T47D (cell line): ENCODE data around the gene KLF3.
A peak's percentile ranks its signal among the peaks of the same experiment; 100 is the strongest.

Experiments
- DNase-seq, 2 experiments: peaks; one replicate each; pipeline versions ENCODE4 v3.0.0 to v3.0.0-alpha.2; 2011 to 2012; ENCODE audit warnings: low read depth in 1 of 2, low spot score in 1 of 2
- JUND ChIP-seq: IDR thresholded peaks from 2 replicates; pipeline ENCODE4 v1.6.1; 2012; ENCODE audit warnings: low read depth
- in situ Hi-C: cut with HindIII; loops from 2 replicates; pipeline ENCODE4 v1.10.0; 2016; ENCODE audit warnings: low sequenced_read_pairs, low pct_unique_long_range_greater_than_20kb

KLF3 gene

GRCh38 chr4:38663090-38663800, 754 bp upstream of the KLF3 start:
- no peak for DNase-seq
- in situ Hi-C loops = no loop called here
- no peak for TF ChIP-seq JUND

- TF ChIP-seq JUND = no peak
- DNase-seq = peak in 1 of 2 experiments; percentile 40
- in situ Hi-C loops = no loop called here
These were observed 855 bp downstream of the KLF3 start for GRCh38 chr4:38664706-38665401.

- no peak for DNase-seq
- in situ Hi-C loops = no loop called here
- no peak for TF ChIP-seq JUND
These were observed 1.8 kb downstream of the KLF3 start for GRCh38 chr4:38665551-38666411.

- no peak for TF ChIP-seq JUND
- in situ Hi-C loops = no loop called here
- no peak for DNase-seq
These were observed 2.7 kb downstream of the KLF3 start for GRCh38 chr4:38666766-38667084.

GRCh38 chr4:38667085-38667893, 3.3 kb downstream of the KLF3 start:
- in situ Hi-C loops = no loop called here
- no peak for TF ChIP-seq JUND
- peak; percentile 19 to 70 for DNase-seq

- TF ChIP-seq JUND = no peak
- in situ Hi-C loops = no loop called here
- no peak for DNase-seq
These were observed 4.4 kb downstream of the KLF3 start for GRCh38 chr4:38668203-38668971.

GRCh38 chr4:38669208-38669607, 5.2 kb downstream of the KLF3 start:
- no peak for DNase-seq
- no peak for TF ChIP-seq JUND
- in situ Hi-C loops = no loop called here

GRCh38 chr4:38670109-38670901, 6.3 kb downstream of the KLF3 start:
- no peak for DNase-seq
- in situ Hi-C loops = no loop called here
- no peak for TF ChIP-seq JUND

GRCh38 chr4:38670939-38671591, 7.1 kb downstream of the KLF3 start:
- no peak for TF ChIP-seq JUND
- peak in 1 of 2 experiments; percentile 6 for DNase-seq
- in situ Hi-C loops = no loop called here

GRCh38 chr4:38671592-38671940, 7.6 kb downstream of the KLF3 start:
- no peak for TF ChIP-seq JUND
- in situ Hi-C loops = no loop called here
- DNase-seq = no peak

GRCh38 chr4:38672074-38672396, 8.0 kb downstream of the KLF3 start:
- in situ Hi-C loops = no loop called here
- no peak for DNase-seq
- TF ChIP-seq JUND = no peak
